AG08396 (cell line): ENCODE data around the gene ATP13A1.
A peak's percentile ranks its signal among the peaks of the same experiment; 100 is the strongest.

ENCODE experiments used
- DNase-seq: peaks from one replicate; pipeline ENCODE4 v3.0.0; 2012; ENCODE audit warnings: low spot score, mixed read lengths

The ATP13A1 gene

DNA sequence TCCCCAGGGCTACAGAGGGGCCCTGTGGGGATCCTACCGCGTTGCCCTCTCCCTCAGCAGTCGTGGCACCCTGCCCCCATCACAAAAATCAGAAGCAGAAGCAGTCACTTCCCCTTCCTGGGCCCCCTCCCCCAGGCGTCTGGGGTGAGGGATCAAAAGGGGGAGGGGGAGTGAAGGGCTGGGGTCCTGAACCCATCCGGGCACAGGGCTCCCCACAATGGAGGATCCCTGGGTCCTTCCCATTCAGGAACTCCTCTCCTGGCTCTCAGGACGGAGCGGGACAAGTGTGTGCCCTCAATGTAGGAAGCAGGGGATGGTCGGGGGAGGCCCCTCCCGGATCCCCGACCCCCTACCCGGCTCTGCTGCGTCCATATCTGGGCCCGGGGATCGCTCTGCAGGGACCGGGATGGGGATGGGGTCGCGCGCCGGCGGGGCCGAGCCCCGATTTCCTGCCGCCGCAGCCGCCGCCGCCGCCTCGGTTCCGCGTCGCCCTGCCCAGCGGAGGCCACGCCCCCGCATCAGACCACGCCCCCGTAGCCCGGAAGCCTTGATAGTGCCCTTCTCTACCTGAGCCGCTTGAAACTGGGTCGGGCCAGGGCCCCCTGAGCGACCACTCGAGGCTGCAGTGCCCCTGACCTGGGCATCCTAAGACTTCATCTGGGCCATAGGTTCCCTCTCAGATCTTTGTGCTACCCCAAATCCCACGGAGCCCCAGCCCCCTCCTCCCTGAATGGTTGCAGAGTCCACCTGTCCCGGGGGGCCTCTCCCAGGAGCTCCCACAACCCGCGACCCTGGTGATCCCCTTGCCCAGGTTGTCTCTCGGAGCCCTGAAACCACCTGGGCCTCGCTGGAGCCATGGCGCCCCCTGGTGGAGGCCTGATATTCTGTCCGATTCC lies 20.1 kb downstream of the ATP13A1 start, which contains the start of gene GMIP:
GMIP (minus strand) TSS at position 500 of the 896 bp plus-strand sequence; CDS start at position 372, 128 bp downstream.
- peak; percentile 93 for DNase-seq

DNA sequence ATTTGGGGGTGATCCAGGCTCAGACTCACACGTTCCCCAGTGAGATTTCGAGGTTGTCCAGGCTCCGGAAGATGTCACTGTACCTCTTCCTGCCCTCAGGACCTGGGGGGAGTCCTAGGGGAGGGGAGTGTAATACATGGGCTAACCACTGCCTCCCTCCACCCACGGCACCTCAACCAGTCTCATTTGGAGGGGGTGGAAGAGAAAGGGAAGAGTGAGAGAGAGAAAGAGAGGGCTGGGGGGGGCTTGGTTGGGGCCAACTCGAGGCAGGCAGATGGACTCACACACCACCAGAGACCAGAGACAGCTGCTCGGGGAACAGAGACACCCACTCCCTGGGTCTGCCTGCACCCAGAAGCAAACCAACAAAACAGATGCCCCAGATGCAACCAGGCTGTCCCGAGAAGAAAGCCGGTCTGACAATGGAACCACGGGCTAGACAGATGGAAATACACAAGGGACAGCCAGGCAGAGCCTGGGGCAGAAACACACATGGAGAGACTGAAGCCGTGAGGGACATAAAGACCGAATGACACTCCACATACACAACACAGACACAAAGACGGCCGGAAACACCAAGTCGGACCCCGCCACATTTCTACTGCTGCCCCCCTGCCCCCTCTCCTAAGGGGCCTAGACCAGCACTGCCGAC lies 20.8 kb downstream of the ATP13A1 start:
- peak; percentile 56 for DNase-seq

DNA sequence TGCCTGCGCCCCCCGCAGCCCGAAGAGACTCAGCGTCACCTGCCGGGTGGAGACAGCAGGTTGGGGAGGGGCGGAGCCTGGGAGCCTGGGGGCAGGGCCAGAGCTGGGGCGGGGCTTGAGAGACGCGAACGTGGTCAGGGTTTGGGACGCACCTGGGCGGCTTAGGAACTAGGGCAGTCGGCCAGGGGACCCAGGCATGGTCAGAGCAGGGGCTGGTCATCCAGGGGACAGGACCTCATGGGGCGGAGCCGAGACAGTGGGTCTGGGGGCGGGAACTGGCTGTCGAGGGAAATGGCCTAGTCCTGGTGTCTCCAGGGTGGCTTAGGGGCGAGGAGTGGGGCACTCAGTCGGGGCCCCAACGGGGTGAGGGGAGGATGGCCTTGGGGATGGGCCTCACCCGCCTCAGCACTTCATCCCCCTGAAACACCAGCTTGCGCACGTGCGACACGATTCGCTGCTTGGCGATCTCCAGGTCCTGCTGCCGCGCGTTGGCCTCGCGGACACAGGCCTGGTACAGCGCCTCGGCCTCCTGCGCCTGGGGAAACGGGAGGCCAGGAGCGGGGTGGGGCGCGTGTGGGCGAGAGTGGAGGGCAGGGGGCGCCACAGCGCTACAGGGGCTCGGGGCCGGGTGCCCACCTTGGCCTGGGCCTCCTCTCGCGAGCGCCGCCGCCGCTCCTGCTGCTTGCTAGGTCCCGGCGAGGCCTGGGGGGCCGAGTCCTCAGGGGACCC lies 25.8 kb downstream of the ATP13A1 start:
- DNase-seq = no peak

DNA sequence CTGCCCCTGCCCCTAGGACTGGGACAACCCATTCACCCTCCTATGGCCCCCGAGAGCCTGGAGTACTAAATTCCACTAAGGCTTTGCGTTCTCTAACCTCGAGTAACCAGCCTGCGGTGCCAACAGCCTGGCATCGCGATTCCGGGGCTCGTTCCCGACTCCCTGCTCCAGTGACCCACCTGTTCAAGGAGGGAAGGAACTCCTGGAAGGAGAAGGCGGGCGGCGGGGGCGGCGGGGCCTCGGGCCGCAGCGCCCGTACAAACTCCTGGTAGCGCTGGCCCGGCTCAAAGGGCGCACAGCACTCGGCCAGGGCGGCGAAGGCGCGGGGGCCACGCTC lies 26.3 kb downstream of the ATP13A1 start:
- no peak for DNase-seq

DNA sequence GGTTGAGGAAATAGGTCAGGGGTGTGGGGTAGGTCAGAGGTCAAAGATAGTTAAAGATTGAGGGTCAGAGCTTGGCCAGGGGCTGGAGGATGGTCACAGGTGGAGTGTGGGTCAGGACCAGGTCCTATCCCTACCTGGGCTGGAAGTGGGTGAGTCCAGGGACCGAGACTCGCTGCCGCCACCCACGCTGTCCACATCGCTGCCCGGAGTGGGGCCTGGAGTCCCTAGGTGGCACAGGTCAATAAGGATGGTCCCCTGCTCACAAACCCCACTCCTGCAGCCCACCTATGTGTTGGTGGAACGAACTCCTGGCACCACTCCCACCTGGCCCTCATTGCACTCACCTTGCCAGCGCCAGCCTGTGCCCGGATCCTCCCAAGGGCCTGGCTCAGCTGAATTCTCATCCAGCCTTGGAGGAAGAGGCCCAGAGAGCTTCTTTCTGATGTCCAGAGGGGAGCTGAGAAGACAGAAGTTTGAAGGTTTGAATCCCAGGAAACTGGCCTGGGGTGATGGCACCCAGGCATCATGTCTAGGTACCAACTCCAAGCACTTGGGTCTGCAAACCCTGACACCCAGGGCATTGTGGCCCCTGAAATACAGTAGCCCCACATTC lies 26.8 kb downstream of the ATP13A1 start:
- no peak for DNase-seq

DNA sequence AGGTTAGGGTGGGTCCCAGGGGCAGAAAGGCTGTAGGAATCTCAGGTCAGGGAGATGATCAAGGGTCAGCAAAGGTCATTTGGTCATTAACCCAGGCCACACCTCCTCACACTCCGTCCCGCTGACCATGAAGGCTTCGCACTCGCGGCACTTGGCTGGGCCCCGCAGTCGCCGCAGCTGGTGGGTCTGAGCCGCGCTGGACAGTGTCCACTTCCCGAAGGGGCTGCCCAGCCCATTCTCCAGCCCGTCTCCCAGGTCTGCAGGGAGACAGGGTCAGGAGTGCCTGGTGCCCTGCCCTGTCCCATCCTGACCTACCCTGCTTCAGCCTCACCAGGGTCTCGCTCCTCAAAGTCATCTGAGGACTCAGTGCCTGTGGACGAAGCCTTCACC lies 28.2 kb downstream of the ATP13A1 start:
- DNase-seq = no peak

DNA sequence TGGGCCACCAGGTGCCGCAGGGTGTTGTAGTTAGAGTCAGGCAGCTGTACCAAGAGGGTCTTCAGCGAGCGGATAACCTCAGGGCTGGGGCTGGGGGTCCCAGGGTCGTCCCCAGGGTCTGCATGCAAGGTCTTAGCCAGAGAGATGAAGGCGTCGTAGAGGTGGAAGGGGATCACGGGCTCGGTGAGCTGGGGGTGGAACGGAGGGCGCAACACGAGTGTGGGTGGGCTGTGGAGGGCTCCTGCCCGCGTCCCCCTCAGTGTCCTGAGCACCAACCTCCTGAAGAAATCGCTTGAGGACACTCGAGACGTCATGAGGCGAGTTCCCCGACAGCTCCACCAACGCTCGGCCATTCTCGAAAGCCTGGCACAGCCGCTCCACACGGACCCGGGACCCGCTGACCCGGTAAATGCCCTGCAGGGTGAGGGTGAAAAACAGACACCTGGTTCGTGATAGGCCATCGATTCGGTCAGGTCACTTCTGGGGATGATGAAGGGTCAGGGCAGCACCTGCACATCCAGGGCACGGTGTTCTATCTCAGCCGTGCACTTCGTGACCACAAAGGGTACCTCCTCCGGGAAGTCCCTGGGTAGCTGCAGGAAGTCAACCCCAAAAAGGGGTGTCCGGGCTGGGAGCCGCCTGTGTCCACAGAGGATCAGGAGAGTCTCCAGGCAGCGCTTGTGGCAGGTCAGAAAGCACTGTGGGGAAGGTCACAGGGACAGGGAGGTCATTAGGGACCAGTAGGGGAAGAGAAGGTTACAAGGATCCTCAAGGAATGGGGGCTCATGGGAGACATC lies 28.8 kb downstream of the ATP13A1 start:
- no peak for DNase-seq

DNA sequence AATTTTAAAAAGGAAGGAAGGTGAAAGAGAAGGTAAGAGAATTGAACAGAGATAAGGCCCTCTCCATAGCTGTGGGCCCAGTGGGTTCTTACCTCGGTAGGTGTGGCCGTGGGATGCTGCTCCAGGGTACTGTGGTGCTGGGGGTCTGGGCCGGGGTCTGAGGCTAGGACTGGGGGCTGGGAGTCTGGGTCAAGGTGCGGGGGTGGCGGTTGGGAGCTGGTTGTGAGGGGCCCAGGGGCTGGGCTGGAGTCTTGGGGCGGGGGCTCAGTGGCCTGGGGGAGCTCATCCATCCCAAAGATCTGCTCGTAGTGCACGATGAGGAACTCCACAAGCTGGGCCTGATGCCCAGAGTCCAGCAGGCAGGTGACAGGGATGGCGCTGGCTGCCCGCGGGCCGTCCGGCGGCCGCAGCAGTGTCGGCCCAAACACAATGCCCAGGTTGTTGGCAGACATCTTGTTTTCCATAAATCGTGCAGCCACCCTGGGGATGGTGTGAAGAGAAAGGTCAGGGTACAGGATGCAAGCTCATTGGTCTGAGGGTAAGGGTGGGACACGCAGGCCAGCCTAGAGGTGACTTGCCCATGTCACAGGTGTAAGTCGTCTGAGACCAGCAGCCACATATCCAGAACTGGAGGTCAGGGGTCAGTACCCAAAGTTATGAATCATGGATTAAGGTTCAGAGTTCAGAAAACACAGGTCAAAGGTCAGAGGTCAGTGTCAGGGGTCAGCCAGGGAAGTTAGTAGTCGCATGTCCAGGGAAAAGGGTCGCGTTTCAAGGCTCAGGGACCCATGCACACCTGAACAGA lies 29.6 kb downstream of the ATP13A1 start:
- DNase-seq = no peak

DNA sequence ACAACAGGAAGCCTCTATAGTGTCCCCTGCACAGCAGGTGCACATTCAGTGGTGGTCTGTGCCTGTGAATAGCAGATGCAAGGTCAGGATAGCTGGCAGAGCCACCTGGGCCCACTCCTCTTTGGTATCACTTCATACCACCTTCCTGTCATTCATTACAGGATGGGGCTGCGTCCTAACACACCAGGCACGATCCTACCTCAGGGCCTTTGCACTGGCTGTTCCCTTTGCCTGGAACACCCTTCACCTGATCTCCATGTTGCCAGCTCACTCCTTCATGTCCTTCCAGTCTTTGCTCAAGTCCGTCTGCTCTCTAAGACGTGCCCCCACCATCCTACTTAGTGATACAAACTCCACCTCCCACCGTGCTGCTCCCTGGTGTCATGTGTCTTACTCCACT lies 30.8 kb downstream of the ATP13A1 start:
- no peak for DNase-seq

DNA sequence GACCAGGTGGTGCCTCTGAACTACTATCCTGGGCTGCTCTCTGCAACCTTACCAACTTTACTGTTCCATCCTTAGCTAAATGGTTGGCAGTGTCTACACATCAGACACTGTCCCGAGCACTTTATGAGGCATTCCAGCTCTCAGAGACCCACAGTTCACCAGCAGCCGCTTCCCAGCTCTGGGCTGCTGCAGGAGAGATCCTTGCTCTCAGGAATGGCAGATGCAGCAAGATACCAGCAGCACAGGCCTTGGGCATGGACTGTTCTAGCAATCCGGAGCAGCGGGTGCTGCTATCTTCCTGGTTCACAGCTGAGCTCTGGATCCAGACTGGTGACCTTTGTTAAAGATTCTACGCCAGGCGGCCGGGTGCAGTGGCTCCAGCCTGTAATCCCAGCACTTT lies 32.1 kb downstream of the ATP13A1 start:
- DNase-seq = no peak

DNA sequence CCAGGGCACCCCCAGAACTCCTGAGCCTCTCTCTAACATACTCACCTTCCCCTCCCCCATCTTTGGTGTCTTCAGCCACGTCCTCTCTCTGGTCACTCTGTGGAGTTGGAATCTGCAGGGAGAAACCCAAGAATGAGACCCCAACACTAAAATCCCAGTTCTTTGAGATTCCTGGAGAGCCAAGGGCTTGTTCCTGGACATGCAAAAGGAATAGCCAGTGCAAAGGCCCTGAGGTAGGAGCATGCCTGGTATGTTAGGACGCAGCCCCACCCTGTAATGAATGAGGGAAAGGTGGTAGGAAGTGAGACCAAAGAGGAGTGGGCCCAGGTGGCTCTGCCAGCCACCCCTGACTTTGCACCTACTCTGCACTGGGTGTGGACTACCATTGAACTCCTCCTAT lies 33.0 kb downstream of the ATP13A1 start:
- DNase-seq = no peak

DNA sequence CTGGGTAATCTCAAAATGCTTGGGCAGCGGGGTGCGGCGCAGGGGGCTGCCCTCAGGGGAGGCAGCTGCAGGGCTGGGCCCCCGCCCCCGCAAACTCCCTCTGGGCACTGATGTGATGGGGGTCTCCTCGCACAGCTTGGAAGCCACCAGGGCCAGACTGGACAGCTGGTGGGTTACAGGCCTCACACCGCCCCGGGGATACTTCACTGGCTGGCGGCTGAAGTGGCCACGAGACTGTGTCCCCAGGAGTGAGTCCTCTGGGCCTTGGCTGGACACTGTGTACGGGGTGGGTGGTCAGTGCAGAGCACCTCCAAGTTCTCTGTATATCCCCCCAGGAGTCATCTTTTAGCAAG lies 33.4 kb downstream of the ATP13A1 start:
- DNase-seq = no peak

DNA sequence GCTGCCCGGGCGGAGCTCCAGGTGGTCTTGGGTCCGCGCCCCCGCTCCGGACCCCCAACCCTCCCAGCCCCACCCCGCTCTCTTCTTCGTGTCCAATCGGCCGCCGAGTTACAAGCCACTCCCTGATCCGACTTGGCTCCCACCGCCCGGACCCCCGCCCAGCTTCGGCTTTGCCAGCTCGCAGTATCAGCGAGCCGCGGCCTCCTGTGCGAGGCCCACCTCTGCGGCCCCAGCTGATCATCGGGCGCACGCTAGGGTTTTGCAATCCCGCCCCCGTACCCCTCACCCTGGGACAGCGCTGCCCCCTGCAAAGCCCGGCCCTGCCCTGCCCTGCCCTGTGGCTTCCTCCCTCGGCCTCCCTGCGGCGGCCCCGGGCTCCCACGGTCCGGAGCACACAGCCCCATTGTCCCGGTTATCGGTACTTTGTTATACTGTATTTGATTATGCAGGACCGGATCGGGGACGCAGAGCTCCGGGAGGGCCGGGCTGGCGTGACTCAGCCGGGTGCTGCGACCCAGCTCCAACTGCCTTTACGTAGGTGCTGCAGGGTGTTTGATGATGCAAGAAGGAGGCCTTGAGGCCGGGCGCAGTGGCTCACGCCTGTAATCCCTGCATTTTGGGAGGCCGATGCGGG lies 34.9 kb downstream of the ATP13A1 start:
- DNase-seq = no peak

DNA sequence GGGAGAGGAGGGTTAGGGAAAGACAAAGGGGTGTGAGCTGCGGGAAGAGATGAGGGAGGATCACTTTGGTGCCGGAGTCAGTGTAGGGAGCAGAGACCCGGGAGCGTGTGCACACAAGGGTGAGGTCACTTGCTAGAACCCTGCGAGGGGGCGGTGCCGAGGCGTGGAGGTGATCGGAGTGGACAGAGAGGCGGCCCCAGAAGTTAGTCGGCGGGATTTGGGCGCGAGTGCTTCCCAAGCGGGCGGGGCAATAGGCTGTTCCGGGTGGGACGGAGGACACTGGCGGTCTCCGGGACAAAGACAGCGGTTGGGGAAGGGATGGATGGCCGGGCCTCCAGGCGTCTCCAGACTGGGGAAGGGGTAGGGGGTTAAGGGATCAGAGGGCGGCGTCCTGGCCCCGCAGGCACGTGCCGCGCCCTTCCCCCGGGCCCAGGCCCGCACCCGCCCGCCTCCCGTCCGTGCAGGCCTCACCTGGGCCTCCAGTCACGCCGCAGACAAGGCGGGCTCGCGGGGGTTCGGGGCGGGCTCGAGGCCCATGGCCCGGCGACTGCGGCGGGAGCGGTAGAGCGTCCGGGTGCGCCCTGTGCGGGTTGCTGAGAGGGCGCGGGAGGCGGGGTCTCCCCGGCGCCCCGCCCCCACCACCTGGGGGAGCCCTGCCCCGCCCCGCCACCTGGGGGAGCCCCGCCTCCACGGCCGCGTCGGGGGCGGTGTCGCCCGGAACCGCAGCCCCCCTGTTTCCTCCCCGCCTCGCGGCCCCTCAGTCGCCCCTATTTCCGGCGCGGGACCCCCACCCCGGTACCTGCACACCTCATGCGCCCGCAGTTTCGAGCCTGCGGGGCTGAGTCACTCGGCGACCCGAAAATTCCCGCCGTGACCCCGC lies 35.6 kb downstream of the ATP13A1 start, which contains the start of gene LPAR2:
LPAR2 (minus strand) TSS at position 600 of the 880 bp plus-strand sequence. CDS start 945 bp downstream, outside the sequence.
- peak; percentile 59 for DNase-seq

DNA sequence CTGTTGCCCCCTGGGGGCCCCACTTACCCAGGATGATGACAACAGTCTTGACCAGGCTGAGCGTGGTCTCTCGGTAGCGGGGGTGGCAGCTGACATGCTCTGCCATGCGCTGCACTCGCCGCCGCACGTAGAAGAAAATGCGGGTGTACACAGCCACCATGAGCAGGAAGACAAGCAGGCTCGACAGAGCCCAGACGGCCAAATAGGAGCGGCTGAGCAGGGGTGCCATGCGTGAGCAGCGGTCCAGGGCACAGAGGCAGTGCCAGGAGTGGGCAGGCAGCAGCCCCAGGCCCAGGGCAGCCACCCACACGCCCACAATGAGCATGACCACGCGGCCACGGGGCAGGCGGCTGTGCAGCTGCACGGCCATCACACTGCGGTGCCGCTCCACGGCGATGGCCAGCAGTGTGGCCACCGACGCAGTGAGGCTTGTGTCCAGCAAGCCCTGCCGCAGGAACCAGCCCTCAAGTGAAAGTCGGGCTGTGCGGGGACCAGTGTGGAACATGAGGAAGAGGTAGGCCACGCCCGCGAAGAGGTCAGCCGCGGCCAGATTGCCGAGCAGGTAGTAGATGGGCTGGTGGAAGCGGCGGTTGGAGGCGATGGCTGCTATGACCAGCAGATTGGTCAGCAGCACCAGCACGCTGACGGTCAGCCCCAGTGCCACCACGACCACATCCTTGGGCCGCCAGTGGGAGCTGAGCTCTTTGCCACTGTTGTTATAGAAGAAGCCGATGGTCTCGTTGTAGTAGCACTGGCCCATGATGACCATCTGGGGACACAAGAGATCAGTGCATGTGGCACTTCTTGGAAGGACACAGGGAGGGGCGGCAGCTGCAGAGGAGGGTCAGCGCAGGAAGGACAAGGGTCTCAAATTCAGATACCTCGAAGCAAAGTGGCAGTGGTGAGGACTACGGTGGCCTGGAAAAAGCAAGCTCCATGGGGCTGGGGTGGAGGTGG lies 36.7 kb downstream of the ATP13A1 start:
- DNase-seq = peak; percentile 5

DNA sequence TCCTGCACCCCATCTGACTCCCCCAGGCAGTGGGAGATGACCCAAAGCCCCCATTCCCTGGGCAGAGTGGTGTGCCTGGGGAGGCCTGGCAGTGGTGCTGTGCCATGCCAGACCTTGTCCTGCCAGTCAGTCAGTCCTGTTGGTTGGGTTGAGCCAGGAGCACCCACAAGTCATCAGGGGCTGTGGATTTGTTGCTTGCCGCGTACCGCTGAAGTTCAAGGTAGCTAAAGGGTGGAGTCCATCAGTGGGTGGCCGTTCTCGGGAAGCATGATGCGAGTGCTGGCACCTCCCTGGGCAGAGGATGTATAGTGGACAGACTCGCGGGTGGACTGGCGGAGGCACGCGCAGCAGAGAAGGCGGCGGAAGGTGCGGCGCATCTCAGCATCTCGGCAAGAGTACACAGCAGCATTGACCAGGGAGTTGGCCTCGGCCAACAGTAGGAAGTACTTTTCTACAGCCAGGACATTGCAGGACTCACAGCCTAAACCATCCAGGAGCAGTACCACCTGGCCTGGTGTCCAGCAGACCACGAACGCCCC lies 39.4 kb downstream of the ATP13A1 start:
- DNase-seq = no peak

DNA sequence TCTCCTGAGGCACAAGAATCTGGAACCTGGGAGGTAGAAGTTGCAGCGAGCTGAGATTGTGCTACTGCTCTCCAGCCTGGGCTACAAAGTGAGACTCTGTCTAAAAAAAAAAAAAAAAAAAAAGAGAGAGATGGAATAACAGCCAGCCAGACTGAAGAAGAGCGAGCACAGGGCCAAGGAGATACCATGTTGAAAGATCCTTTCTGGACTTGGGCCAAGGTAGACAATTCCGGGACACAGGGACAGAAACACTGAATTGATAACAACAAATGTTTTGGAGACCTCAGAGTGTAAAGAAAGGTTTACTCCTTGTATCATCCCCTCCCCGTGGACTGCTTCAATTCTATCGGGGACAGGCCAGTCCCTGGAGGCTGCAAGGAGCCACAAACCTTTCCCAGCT lies 40.1 kb downstream of the ATP13A1 start:
- no peak for DNase-seq

DNA sequence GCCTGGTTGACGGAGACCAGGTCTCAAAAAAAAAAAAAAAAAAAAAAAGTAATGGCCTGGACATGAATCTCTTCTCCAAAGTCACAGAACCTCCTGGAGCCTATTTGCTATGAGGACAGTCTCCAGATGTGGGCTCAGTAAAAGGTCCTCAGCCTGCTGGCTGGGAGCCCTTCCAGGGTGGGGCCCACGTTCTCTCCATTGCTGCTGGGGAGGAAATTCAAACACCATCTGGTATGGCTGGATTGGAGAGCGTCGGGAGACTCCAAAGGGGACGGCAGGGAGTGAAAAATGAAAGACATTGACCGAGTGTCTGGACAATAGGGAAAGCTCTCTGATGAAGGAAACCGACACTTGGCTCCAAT lies 43.6 kb downstream of the ATP13A1 start:
- DNase-seq = no peak
